ENCODE data around the gene QSOX2. TPM values are rescaled to one million over a fixed set of nuclear protein-coding genes. Genes with fewer than 3 reads are reported as not detected.

The QSOX2 gene
- polyA plus RNA-seq, 1 experiment = 14.7 TPM

DNA sequence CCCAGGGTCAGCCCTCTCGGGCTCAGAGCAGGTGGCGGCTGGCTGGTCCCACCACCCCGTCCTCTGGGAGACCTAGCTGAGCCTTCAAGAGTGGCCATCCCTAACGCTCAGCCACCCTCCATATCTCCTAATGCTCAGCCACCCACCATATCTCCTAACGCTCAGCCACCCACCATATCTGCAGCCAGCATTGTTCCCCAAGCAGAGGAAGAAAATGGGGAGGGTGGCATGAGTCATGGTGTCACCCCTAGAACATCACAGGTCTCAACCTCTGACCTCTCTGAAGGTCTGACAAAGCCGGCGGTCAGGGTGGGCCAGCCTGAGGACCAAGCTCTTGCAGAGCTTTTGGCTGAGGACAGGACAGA is 55.4 kb downstream of the QSOX2 start:
- Histone ChIP-seq H3K4me3 (ENCODE audit: low read depth, low read length) (no peak overlapping the region), H3K27me3 (ENCODE audit: control insufficient read depth, insufficient read depth, low read length) (peaks cover 84% of the 10 kb centered on the region), H3K9me3 (ENCODE audit: control insufficient read depth, insufficient read depth, low read length) (no peaks in the 10 kb centered on the region; the same call in 1 of the 2 replicates), H3K27ac (ENCODE audit: low read depth, low read length) (no peak overlapping the region)
- ChIA-PET POLR2A (no interaction called here), CTCF (no interaction called here)
- TF ChIP-seq, protein P1, sequence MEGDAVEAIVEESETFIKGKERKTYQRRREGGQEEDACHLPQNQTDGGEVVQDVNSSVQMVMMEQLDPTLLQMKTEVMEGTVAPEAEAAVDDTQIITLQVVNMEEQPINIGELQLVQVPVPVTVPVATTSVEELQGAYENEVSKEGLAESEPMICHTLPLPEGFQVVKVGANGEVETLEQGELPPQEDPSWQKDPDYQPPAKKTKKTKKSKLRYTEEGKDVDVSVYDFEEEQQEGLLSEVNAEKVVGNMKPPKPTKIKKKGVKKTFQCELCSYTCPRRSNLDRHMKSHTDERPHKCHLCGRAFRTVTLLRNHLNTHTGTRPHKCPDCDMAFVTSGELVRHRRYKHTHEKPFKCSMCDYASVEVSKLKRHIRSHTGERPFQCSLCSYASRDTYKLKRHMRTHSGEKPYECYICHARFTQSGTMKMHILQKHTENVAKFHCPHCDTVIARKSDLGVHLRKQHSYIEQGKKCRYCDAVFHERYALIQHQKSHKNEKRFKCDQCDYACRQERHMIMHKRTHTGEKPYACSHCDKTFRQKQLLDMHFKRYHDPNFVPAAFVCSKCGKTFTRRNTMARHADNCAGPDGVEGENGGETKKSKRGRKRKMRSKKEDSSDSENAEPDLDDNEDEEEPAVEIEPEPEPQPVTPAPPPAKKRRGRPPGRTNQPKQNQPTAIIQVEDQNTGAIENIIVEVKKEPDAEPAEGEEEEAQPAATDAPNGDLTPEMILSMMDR (IDR thresholded peaks at IDR 0.05; ENCODE audit: low read depth, low read length) = no peak
- no peak for DNase-seq (ENCODE audit: low read depth, low spot score)

DNA sequence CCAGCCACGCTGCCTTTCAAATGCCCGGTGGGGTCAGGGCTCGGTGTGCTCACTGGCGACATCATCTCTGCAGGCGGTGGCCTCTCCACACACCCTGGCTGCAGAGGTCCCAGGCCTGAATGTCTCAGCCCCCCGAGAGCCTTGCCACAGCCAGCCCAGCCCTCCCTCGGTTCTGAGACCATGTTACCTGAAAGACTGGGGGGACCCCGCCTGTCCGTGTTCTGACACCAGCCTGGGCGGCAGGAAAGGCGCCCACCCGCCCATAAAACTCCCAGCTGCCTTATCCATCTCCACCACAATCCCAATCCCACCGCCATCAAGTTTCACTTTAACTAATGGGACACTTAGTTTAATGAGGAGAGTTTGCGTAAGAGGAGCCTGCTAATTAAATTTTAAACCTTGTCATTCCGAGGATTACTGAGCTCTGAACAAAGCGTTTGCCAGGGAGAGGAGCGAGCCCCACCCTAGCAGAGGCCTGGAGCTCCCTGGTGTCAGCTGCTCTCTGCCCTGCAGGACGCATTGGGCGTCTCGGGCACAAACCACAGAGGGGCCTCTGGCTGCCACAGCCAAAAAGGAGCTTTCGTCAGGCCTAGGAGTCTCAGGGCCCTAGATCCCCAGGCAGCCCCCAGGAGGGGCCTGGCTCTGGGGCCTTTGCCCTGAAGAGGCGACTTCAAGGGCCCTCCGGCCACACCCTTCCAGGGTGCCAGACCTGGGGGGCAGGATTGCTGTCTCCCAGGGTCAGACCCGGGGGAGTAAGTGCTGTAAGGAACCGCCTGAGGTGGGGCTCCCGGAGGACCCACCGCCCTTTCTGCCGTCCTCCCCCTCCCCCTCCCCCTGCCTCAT is 56.0 kb downstream of the QSOX2 start:
- Histone ChIP-seq H3K9me3 (ENCODE audit: control insufficient read depth, insufficient read depth, low read length) (no peaks in the 10 kb centered on the region; the same call in 1 of the 2 replicates), H3K27me3 (ENCODE audit: control insufficient read depth, insufficient read depth, low read length) (peaks cover 84% of the 10 kb centered on the region), H3K27ac (ENCODE audit: low read depth, low read length) (no peak overlapping the region), H3K4me3 (ENCODE audit: low read depth, low read length) (no peak overlapping the region)
- ChIA-PET CTCF (no interaction called here), POLR2A (no interaction called here)
- no peak for DNase-seq (ENCODE audit: low read depth, low spot score)
- TF ChIP-seq, protein P1 (IDR thresholded peaks at IDR 0.05; ENCODE audit: low read depth, low read length) = no peak

DNA sequence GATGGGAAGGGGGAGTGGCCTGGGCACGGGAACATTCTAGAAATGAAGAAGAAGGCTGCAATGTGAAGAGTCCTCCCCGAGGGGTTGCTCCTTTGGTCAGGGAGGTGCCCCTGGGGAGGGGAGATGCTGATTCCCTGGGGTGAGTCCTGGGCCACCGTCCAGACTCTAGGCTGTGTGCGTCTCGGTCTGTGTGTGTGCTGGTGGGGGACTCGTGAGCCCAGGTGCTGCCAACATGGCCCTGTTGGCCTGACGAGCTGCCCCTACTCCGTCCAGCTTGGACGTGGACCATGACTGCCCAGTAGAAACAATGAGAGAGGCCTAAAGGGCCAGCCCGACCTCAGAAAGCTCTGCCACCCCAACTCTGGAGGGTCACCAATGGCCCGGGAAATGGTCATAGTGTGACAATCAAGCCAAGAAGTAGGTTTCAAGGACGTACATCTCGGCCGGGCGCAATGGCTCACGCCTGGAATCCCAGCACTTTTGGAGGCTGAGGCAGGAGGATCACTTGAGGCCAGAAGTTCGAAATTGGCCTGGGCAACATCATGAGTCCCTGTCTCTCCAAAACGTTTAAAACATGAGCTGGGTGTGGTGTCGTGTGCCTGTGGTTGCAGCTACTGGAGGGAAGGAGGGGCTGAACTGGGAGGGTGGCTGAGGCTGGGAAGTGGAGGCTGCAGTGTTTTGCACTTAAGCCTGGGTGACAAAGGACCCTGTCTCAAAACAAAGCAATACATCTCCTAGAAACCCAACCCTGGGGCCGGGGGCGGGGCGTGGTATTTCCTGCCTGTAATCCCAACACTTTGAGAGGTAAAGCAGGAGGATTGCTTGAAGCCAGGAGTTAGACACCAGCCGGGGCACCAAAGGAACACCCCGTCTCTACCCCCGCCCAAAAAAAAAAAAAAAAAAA is 57.7 kb downstream of the QSOX2 start:
- no peaks in the 10 kb centered on the region; the same call in 1 of the 2 replicates for H3K9me3 ChIP-seq (ENCODE audit: control insufficient read depth, insufficient read depth, low read length)
- H3K27me3 ChIP-seq (ENCODE audit: control insufficient read depth, insufficient read depth, low read length) = peaks cover 77% of the 10 kb centered on the region
- POLR2A ChIA-PET = no interaction called here
- TF ChIP-seq, protein P1 (IDR thresholded peaks at IDR 0.05; ENCODE audit: low read depth, low read length) = no peak
- no peak for DNase-seq (ENCODE audit: low read depth, low spot score)
- CTCF ChIA-PET = no interaction called here
- H3K27ac ChIP-seq (ENCODE audit: low read depth, low read length) = no peak overlapping the region
- no peak overlapping the region for H3K4me3 ChIP-seq (ENCODE audit: low read depth, low read length)

DNA sequence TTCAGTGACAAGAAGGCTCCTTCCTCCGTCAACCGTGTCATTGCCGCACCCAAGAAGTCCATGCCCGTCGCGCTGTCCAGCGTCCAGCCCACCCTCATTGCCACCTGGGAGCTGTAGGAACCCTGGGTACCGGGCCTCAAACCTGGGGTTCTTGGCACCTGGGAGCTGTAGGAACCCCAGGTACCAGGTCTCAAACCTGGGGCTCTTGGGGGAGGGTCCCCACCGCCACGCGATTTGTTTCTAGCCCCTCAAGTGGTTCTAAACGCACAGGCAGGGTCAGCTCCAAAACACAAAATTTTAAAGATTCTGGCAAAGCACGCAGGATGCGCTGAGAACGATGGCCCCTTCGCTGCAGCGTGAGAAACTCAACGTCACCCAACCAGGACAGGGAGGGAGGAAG is 58.4 kb downstream of the QSOX2 start:
- Histone ChIP-seq H3K27ac (ENCODE audit: low read depth, low read length) (no peak overlapping the region), H3K9me3 (ENCODE audit: control insufficient read depth, insufficient read depth, low read length) (no peaks in the 10 kb centered on the region; the same call in 1 of the 2 replicates), H3K27me3 (ENCODE audit: control insufficient read depth, insufficient read depth, low read length) (peaks cover 77% of the 10 kb centered on the region), H3K4me3 (ENCODE audit: low read depth, low read length) (no peak overlapping the region)
- no peak for DNase-seq (ENCODE audit: low read depth, low spot score)
- ChIA-PET CTCF (no interaction called here), POLR2A (no interaction called here)
- TF ChIP-seq, protein P1 (IDR thresholded peaks at IDR 0.05; ENCODE audit: low read depth, low read length) = no peak

GRCh38 chr9:136186386-136186785 is 59.2 kb downstream of the QSOX2 start:
- H3K4me3 ChIP-seq (ENCODE audit: low read depth, low read length) = no peak overlapping the region
- TF ChIP-seq, protein P1 (IDR thresholded peaks at IDR 0.05; ENCODE audit: low read depth, low read length) = no peak
- no peaks in the 10 kb centered on the region; the same call in 1 of the 2 replicates for H3K9me3 ChIP-seq (ENCODE audit: control insufficient read depth, insufficient read depth, low read length)
- peaks cover 73% of the 10 kb centered on the region for H3K27me3 ChIP-seq (ENCODE audit: control insufficient read depth, insufficient read depth, low read length)
- no peak overlapping the region for H3K27ac ChIP-seq (ENCODE audit: low read depth, low read length)
- CTCF ChIA-PET = no interaction called here
- DNase-seq (ENCODE audit: low read depth, low spot score) = no peak
- POLR2A ChIA-PET = no interaction called here

All from AG04450 (cell line).